ENCODE data around the gene HEXD.

Gene HEXD

GRCh38 chr17:82416264-82416663, 1.9 kb upstream of the HEXD start:
- DNase-seq, result no peak

- no peak for DNase-seq
Observed at GRCh38 chr17:82416771-82417170, 1.4 kb upstream of the HEXD start.

GRCh38 chr17:82419540-82419939, 1.4 kb downstream of the HEXD start:
- DNase-seq, result no peak

GRCh38 chr17:82424001-82424862, 6.1 kb downstream of the HEXD start:
- DNase-seq, result no peak

DNA sequence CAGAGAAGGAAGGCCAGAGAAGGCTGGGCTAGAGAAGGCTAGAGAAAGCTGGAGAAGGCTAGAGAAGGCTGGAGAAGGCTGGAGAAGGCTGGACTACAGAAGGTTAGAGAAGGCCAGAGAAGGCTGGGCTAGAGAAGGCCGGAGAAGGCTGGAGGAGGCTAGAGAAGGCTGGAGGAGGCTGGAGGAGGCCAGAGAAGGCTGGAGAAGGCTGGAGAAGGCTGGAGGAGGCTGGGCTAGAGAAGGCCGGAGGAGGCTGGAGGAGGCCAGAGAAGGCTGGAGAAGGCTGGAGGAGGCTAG, 6.7 kb downstream of the HEXD start:
- DNase-seq, result no peak

DNA sequence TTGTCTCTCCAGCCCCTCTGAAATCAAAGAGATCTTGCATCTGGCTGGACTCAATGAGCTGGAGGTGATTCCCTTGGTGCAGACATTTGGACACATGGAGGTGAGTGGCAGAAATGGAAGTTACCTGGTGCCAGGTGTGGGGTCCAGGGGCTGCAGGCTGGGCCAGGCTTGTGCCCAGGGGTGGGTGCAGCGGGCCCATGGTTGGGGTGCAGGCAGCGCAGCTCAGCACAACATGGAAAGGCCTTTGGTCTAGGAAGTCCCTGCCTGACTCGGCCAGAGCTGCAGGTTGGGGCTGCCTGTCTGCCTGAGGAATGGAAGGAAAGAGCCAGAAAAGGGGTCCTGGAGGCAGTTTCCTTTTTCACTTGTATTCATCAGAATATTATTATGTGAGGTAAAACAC, 10.4 kb downstream of the HEXD start:
- DNase-seq, result no peak

DNA sequence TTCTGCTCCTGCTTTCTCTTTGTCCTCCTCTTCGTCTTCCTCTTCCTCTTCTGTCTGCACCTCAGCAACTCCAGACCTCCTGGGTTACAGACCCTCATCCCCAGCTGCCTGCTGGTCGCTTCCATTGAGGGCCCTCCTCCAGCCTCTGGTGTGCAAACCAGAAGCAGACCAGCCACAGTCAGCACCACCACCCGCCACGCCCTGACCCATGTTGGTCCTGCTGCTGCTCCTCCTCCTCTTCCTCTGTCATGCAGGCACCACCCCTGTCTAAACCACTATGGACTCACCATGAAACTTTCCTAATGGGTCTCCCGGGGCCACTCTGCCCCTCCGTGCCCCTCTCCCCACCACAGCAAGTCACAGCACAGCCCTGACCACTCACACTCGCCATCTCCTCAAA, 11.7 kb downstream of the HEXD start:
- no peak for DNase-seq

GRCh38 chr17:82432017-82432416, 13.9 kb downstream of the HEXD start:
- no peak for DNase-seq

GRCh38 chr17:82433560-82434215, 15.5 kb downstream of the HEXD start:
- no peak for DNase-seq

- DNase-seq, result no peak
Observed at GRCh38 chr17:82434216-82434565, 16.0 kb downstream of the HEXD start.

GRCh38 chr17:82435103-82435502, 17.0 kb downstream of the HEXD start:
- no peak for DNase-seq

DNA sequence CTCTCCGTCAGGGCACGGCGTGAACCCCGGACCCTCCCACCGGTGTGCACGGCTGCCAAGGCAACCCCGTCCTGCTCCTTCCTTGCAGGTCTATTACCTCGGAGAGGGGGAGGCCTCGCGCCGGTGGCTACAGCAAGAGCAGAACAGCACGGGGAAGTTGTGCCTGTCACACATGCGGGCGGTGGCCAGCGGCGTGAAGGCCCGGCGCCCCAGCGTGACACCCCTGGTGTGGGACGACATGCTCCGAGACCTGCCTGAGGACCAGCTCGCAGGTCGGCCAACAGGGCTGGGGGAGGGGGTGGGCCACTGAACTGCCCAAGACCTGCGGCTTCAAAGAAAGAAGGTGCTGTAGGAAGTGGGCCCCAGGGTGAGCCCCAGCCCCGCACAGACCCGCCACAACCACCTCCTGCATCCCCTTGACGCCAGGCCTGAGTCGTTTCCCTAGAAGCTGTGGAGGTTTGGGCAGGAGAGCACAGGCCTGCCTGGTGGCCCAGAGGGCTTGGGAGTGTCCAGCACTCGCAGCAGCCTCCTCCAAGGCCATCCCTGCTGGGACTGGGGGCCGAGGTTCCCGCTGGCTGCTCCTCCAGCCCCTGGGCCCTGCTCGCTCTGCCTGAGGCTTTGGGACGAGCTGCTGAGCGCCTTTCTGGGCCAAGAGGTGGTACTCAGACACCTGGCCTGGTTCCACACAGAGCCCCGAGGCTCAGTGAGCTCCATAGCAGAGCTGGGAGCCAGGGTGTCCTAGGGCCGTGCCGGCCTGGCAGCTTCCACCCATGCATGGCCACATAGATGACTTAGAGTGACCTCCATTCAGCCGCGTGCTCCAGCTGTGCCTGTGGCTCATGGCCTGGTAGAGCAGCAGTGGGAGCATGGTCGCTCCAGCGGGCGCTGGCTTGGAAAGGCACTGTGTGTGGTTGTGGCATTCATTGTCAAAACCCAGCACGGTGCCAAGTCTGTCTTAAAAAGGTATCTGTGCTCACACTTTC, 17.7 kb downstream of the HEXD start:
- DNase-seq, result no peak

GRCh38 chr17:82436601-82437324, 18.6 kb downstream of the HEXD start:
- no peak for DNase-seq

- DNase-seq, result no peak
Observed at GRCh38 chr17:82437325-82437668, 19.1 kb downstream of the HEXD start.

- DNase-seq, result no peak
Observed at GRCh38 chr17:82438401-82439193, 20.4 kb downstream of the HEXD start.

DNA sequence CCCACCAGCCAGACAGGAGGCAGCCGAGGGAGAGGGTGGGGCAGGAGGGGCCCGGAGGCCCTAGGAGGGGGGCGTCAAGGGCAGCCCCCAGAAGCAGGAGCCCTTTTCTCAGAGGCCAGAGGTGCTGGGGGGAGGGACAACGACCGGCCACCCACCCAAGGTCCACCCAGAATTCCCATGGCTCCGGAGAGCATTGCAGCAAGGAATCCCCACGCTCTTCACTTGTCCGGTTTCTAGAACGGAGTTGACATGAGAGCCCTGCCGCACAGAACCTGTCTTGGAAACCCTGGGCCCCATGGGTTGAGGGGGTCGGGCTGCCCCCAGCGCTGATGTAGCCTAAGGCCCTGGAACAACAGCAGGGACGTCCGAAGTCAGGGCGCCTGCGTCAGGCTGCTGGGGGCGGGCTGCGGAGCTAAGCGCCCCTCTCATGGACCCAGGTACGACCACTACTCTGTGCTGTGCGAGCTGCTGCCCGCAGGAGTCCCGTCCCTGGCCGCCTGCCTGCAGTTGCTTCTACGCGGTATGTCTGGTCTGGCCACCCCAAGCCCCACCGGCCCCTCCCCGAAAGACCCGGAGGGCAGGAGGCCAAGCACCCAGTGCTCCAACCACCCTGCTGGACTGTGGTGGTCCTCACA, 21.2 kb downstream of the HEXD start:
- no peak for DNase-seq

DNA sequence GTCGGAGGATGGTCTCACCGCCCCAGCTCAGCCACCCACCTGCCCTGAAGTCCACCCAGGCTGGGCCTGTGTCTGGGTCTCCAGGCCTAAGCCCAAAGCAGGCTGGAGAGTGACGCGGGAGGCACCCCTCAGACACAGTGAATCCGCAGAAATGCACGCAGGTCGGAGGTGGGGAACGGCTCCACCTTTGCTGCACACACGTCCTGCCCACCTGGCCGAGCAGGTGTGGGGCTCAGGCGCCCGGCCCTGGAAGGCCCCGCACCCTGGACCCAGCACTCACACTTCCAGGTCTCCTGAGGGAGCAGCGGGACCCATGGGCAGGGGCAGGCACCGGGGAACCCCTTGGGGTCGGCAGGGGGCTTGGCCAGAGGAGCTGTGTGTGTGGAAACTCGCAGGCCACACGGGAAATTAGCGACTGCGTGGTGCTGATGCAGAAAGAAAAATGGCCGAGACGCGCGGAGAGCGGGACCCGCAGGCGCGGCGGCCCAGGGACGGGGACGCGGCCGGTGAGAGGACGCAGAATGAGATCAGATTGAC, 21.8 kb downstream of the HEXD start:
- no peak for DNase-seq

DNA sequence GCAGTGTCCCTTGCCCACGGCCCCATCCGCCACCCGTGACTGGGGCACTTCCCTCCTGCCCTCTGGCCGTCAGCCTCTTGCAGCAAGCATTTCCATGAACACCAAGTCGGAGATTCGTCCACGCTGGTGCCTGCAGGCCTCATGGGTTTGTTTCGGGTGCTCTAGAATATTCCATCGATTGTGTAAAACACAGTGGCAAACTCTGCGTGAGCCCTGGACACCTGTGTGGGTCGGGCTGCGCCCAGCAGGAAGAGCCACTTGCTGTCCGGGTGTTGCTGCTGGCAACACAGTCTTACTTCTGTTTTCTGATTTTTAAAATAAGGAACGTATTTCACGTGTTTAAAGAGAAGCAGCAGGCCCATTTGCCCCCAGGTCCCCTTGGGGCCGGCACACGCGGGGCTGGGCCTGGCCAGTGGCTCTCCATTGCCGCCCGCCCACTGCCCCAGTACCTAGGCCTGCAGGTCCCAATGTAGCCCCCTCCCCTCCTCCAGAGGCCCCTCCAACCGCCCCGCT, 22.4 kb downstream of the HEXD start:
- no peak for DNase-seq

DNA sequence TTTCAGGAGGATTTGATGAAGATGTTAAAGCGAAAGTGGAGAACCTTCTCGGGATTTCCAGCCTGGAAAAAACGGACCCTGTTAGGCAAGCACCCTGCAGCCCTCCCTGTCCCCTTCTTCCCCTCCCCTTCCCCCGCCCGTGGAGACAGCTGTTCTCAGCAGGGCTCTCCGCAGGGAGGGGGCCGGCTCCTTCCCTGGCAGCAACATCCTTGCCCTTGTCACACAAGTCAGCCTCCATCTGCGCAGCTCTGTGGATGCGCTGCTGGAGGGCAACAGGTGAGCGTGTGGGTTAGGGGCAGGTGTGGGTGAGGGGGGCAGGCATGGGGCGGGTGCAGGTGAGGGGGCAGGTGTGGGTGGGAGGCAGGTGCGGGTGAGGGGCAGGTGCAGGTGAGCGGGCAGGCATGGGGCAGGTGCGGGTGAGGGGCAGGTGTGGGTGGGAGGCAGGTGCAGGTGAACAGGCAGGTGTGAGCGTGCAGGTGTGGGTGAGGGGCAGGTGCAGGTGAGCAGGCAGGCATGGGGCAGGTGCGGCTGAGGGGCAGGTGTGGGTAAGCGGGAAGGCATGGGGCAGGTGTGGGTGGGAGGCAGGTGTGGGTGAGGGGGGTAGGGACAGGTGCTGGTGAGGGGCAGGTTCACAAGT, 23.0 kb downstream of the HEXD start:
- DNase-seq, result no peak

DNA sequence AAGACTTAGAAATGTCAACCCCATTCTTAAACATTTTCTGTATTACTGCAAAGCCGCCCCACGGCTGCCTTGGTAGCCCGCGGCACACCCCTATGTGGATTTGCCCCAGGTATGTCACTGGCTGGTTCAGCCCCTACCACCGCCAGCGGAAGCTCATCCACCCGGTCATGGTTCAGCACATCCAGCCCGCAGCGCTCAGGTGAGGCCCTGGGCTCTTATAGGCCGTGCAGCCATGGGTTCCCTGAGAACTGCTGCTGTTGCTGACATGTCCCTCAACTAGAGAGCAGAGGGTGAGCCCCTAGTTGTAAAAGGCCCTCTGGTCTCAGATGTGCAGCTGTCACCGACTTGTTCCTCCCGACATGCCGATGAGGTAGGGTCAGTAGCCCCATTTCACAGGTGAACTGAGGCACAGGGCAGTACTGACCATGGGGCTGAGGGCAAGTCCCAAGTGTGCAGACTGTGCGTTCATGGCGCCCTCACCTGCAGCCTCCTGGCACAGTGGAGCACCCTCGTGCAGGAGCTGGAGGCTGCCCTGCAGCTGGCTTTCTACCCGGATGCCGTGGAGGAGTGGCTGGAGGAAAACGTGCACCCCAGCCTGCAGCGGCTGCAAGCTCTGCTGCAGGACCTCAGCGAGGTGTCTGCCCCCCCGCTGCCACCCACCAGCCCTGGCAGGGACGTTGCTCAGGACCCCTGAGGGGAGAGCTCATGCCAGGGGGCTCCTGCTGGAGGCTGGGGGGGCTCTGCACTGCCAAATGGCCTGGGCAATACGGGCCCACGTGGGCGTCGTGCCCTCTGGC, 23.7 kb downstream of the HEXD start:
- no peak for DNase-seq

Data from NCI-H1092 treated with DMSO at 0.1 percent for 48 hours (cell line).